PC-9 (cell line): Measurements from ENCODE around the gene LOX. TPM values are rescaled to one million over a fixed set of nuclear protein-coding genes. Genes with fewer than 3 reads are reported as not detected.
A peak's percentile ranks its signal among the peaks of the same experiment; 100 is the strongest.

ENCODE experiments used
- BruUV-seq: library from RNA; stranded (reverse); fragments of 400-500 nt; replicated peaks from 2 replicates; lab custom pipeline; 2021; lab: Mats Ljungman, UMichigan
- CTCF ChIA-PET: fragments of 300-600 bp; sonication (Branson Sonifier 250); formaldehyde crosslinking; loops from one replicate; lab custom pipeline; 2022; ENCODE audit warnings: antibody characterized with exemption; lab: Charles Lee
- POLR2A ChIA-PET: fragments of 300-600 bp; sonication (Branson Sonifier 250); formaldehyde crosslinking; loops from one replicate; lab custom pipeline; 2022; ENCODE audit warnings: antibody characterized with exemption; ENCODE audit not compliant: unreplicated experiment; lab: Charles Lee
- DNase-seq, 2 experiments: peaks; one replicate each; pipeline versions ENCODE4 v3.0.0 to v3.0.0-alpha.2; 2015 to 2022; ENCODE audit warnings: mixed read lengths in 1 of 2
- H2AFZ ChIP-seq: fragments of 200-600 bp; sonication (generic); 2 replicates; pipeline ENCODE4 v1.8.1; 2017; ENCODE audit warnings: antibody characterized with exemption
- H3F3A ChIP-seq: fragments of 200-600 bp; sonication (generic); 2 replicates; pipeline ENCODE4 v1.8.1; 2017; ENCODE audit warnings: antibody characterized with exemption, mild to moderate bottlenecking, low read depth; ENCODE audit not compliant: insufficient read depth
- H3K27ac ChIP-seq: fragments of 200-600 bp; sonication (generic); 2 replicates; pipeline ENCODE4 v1.6.1; 2016; ENCODE audit warnings: mixed run types
- H3K27me3 ChIP-seq: fragments of 200-600 bp; sonication (generic); 2 replicates; pipeline ENCODE4 v1.6.1; 2016; ENCODE audit warnings: low read depth, mixed run types; ENCODE audit not compliant: insufficient read depth
- H3K36me3 ChIP-seq: fragments of 200-600 bp; sonication (generic); 2 replicates; pipeline ENCODE4 v1.6.1; 2016; ENCODE audit warnings: low read depth, mixed run types
- H3K4me1 ChIP-seq: fragments of 200-600 bp; sonication (generic); replicated peaks from 2 replicates; pipeline ENCODE4 v1.6.1; 2016; ENCODE audit warnings: mixed run types; ENCODE audit not compliant: insufficient read depth
- H3K4me2 ChIP-seq: fragments of 200-600 bp; sonication (generic); 2 replicates; pipeline ENCODE4 v1.6.1; 2017; ENCODE audit warnings: mixed run types
- H3K4me3 ChIP-seq: fragments of 200-600 bp; sonication (generic); 2 replicates; pipeline ENCODE4 v1.6.1; 2016; ENCODE audit warnings: mixed run types
- H3K79me2 ChIP-seq: fragments of 200-600 bp; sonication (generic); 2 replicates; pipeline ENCODE4 v1.6.1; 2017; ENCODE audit warnings: low read depth, mixed run types
- H3K9me2 ChIP-seq: fragments of 200-600 bp; sonication (generic); 2 replicates; pipeline ENCODE4 v1.8.1; 2017; ENCODE audit warnings: mild to moderate bottlenecking; ENCODE audit not compliant: insufficient read depth
- H3K9me3 ChIP-seq: fragments of 200-600 bp; sonication (generic); 2 replicates; pipeline ENCODE4 v1.8.1; 2016; ENCODE audit warnings: low read depth; ENCODE audit not compliant: insufficient read depth
- H4K20me1 ChIP-seq: fragments of 200-600 bp; sonication (generic); 2 replicates; pipeline ENCODE4 v1.8.1; 2017; ENCODE audit not compliant: insufficient read depth
- EZH2 ChIP-seq: fragments of 200-600 bp; sonication (generic); IDR thresholded peaks from 2 replicates; pipeline ENCODE4 v1.8.0; 2017; ENCODE audit warnings: antibody characterized with exemption, low read depth
- intact Hi-C: fragments of 100-400 bp; cut with micrococcal nuclease; formaldehyde crosslinking; loops from one replicate; pipeline ENCODE4 v1.10.0; 2022; ENCODE audit not compliant: unreplicated experiment
- total RNA-seq: library from RNA; stranded (reverse); gene quantifications from 2 replicates; pipeline ENCODE4 v1.2.3, GENCODE V29; 2021
- TF ChIP-seq, protein P1 (sequence below): fragments of 200-600 bp; sonication (generic); conservative IDR thresholded peaks from 2 replicates; pipeline ENCODE4 v1.6.1; 2017; ENCODE audit warnings: mixed run types, antibody characterized with exemption, mild to moderate bottlenecking, moderate library complexity

LOX gene
- total RNA-seq, 1 experiment from 2014 or later, result 3.2 TPM

DNA sequence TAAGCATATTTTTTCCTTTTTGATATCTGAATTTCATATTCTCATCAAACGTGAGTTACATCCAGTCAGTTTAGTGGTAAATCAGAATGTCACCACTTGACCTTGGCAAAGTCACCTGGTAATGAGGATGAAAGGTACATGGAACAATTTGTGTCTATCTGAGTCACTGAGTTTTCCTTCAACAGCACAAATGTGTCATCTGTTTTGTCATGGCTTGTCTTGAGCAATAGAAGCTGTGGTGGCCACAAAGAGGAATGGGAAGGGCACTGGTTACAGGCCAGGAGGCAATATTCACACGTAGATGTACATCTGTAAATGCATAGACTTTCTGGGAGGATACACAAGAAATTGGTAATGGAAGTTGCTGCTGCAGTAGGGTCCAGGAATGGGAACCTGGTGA, 42.9 kb upstream of the LOX start:
- Histone ChIP-seq H3K9me2 (no peaks in the 10 kb centered on the region), H3F3A (no peaks in the 10 kb centered on the region), H3K9me3 (no peaks in the 10 kb centered on the region), H3K4me3 (no peak overlapping the region), H3K36me3 (no peaks in the 10 kb centered on the region), H3K79me2 (no peaks in the 10 kb centered on the region), H3K27me3 (no peaks in the 10 kb centered on the region), H3K4me1 (no peaks in the 10 kb centered on the region), H3K27ac (no peak overlapping the region), H3K4me2 (no peak overlapping the region), H4K20me1 (no peaks in the 10 kb centered on the region), H2AFZ (no peak overlapping the region)
- no TSS peak for BruUV-seq
- DNase-seq, result peak in 1 of 2 experiments; percentile 69
- POLR2A ChIA-PET, result no interaction called here
- intact Hi-C loops, result no loop called here
- TF ChIP-seq, protein P1, sequence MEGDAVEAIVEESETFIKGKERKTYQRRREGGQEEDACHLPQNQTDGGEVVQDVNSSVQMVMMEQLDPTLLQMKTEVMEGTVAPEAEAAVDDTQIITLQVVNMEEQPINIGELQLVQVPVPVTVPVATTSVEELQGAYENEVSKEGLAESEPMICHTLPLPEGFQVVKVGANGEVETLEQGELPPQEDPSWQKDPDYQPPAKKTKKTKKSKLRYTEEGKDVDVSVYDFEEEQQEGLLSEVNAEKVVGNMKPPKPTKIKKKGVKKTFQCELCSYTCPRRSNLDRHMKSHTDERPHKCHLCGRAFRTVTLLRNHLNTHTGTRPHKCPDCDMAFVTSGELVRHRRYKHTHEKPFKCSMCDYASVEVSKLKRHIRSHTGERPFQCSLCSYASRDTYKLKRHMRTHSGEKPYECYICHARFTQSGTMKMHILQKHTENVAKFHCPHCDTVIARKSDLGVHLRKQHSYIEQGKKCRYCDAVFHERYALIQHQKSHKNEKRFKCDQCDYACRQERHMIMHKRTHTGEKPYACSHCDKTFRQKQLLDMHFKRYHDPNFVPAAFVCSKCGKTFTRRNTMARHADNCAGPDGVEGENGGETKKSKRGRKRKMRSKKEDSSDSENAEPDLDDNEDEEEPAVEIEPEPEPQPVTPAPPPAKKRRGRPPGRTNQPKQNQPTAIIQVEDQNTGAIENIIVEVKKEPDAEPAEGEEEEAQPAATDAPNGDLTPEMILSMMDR, result no peak
- no peak for TF ChIP-seq EZH2
- CTCF ChIA-PET, result no interaction called here

DNA sequence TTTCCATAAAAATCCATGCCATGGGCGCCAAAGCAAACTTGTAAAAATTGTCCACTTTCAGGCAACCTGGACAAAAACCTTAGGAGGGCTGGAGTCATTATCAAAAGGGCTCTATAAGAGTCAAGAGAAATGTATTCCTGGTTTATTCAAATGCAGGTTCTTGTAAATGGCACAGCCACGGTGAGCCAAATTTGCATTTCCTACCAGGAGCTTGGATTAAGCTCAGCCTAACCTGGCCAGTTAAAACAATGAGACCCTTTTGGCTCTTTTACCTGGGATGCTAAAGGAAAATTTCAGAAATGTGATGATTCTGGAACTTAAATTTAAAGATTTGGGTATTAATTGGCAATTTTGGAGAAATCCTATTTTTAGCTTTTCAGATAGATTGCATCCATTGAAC, 42.4 kb upstream of the LOX start:
- Histone ChIP-seq H3K4me3 (no peak overlapping the region), H4K20me1 (no peaks in the 10 kb centered on the region), H3K79me2 (no peaks in the 10 kb centered on the region), H3K27me3 (no peaks in the 10 kb centered on the region), H3K4me2 (no peak overlapping the region), H3K4me1 (no peaks in the 10 kb centered on the region), H2AFZ (no peak overlapping the region), H3K36me3 (no peaks in the 10 kb centered on the region), H3K27ac (no peak overlapping the region), H3K9me3 (no peaks in the 10 kb centered on the region), H3F3A (no peaks in the 10 kb centered on the region), H3K9me2 (no peaks in the 10 kb centered on the region)
- no TSS peak for BruUV-seq
- intact Hi-C loops, result no loop called here
- no peak for DNase-seq
- ChIA-PET POLR2A (no interaction called here), CTCF (no interaction called here)
- no peak for TF ChIP-seq EZH2
- TF ChIP-seq, protein P1, result no peak

DNA sequence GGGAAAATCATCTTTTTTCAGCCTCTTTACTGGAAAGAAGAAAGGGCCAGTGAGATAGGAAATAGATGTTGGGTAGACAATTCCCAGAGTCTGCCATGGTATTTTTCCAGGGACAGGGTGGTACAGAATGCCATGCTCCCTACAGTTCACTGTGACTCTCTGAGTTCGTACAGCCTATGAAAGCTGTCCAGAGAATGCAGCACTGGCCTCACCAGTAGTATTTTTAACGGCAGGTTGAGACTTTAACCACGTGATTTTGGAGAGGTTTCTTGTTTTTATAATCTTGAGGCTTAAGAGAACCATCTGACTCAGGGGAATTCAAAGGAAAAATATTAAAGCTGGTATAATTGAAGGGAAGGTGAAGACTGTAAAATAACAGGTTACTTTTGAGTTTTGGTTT, 41.1 kb upstream of the LOX start:
- Histone ChIP-seq H3K9me3 (no peaks in the 10 kb centered on the region), H3K4me2 (no peak overlapping the region), H3K9me2 (no peaks in the 10 kb centered on the region), H3K27ac (no peak overlapping the region), H3K27me3 (no peaks in the 10 kb centered on the region), H3K79me2 (no peaks in the 10 kb centered on the region), H3K36me3 (no peaks in the 10 kb centered on the region), H3K4me3 (no peak overlapping the region), H3K4me1 (no peaks in the 10 kb centered on the region), H4K20me1 (no peaks in the 10 kb centered on the region), H3F3A (no peaks in the 10 kb centered on the region), H2AFZ (no peak overlapping the region)
- ChIA-PET POLR2A (no interaction called here), CTCF (no interaction called here)
- intact Hi-C loops, result no loop called here
- TF ChIP-seq EZH2, result no peak
- TF ChIP-seq, protein P1, result no peak
- no peak for DNase-seq
- BruUV-seq, result no TSS peak
